Measurements from ENCODE around the gene PPP4R2.

PPP4R2 gene, protein sequence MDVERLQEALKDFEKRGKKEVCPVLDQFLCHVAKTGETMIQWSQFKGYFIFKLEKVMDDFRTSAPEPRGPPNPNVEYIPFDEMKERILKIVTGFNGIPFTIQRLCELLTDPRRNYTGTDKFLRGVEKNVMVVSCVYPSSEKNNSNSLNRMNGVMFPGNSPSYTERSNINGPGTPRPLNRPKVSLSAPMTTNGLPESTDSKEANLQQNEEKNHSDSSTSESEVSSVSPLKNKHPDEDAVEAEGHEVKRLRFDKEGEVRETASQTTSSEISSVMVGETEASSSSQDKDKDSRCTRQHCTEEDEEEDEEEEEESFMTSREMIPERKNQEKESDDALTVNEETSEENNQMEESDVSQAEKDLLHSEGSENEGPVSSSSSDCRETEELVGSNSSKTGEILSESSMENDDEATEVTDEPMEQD

DNA sequence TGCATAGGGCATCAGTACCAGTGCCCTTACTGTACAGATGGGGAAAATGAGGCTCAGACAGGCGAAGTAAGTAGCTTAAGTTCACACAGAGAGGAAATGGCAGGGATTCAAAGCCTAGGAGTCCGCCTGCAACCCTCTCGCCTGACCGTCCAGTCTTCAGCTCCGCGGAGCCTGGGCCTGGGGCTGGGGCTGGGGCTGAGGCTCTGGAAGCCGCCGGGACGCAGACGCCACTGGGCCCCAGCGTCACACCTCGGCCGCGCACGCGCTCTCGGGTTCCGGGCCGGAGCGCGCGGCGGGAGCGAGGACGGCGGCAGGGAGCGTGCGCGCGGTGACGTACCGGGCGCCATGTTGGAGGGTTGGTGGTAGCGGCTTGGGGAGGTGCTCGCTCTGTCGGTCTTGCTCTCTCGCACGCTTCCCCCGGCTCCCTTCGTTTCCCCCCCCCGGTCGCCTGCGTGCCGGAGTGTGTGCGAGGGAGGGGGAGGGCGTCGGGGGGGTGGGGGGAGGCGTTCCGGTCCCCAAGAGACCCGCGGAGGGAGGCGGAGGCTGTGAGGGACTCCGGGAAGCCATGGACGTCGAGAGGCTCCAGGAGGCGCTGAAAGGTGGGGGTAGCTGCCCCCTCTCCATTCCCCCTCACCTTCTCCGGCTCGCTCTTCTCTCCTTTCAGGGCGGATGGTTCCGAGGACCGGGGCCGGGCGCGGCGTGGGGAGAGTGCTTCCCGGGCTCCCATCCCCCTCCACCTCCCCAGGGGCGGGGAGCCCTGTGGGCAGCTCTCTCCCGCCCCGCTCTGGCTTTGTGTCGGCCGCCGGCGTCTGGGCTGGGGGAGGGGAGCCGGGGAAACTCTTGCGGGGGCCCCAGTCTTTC is at the start of gene PPP4R2:
PPP4R2 (plus strand) TSS at position 339 of the 861 bp plus-strand sequence; CDS start at position 566, 227 bp downstream.
- peak; percentile 73 for DNase-seq

DNA sequence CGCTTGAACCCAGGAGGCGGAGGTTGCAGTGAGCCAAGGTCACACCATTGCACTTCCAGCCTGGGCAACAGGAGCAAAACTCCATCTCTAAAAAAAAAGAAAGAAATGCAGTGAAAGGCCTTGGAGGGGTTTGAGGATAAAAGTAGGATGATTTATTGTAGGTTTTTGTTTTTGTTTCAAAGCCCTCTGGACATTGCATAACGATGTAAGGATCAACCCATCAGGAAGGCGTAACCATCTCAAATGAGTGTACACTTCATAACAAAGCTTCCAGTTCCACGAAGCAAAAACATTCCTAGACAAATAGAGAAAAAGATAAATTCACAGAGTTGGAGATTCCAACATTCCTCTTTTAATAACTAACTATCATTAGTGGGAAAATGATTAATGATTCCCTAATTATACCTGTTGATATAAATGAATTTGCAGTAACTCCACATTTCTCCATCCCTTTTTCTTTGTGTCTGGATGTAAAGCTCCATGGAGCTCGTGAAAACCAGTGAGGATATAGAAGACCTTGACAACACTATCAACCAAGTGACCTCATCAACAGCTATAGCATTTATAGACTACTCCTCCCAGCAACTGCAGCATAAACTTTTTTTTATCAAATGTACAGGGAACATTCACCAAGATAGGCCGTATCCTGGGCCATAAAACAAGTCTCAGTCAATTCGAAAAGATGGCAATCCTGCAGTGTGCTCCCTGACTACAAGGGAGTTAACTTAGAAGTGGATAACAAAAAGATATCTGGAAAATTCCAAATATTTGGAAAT is 48.7 kb upstream of the PPP4R2 start:
- DNase-seq: no peak

DNA sequence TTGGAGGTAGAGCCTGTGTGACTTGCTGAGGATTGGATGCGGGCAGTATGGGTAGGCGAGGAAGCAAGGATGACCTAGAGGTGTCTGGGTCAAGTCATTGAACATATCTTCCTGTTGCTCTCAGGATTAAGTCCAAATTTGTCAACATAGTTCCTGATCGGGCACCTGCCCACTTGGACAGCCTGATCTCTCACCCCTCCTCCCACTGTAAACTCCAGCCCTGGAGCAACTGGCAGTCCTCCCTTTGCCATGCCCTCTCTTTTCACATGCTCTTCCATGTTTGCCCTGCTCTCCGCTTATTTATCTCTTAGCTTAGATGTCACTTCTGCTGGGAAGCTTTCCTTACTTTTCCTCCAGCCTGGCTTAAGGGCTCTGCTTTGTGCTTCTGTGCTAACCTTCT is 47.6 kb upstream of the PPP4R2 start:
- DNase-seq: no peak

DNA sequence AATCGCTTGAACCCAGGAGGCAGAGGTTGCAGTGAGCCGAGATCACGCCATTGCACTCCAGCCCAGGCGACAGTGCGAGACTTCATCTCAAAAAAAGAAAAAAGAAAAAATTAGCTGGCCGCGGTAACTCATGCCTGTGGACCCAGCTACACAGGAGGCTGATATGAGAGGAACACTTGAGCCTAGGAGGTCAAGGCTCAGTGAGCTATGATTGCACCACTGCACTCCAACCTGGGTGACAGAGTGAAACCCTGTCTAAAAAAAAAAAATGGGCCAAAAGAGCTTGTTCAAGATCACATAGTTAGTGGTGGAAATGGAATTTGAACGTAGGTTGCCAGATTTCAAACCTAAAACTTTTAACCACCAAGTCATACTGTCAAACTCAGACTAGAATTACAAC is 46.2 kb upstream of the PPP4R2 start:
- DNase-seq: no peak

DNA sequence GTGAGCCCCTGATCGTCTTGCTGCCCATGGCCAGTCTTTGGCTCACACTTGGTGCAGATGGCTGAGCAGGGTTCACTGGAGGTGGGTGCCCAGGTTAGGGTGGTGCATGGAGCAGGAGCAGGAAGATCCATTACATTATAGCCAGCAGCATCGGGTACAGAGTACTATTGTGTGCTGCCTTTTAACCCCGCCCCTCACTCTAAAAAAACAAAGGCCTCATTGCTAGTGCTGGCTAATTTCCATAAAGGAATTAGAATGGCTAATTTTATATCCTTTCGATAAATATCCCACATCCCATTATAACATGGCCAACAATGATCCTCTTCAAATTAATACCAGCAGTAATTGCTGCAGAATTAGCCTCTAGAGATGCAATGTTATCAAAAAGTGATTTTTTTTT is 45.8 kb upstream of the PPP4R2 start:
- peak; percentile 75 for DNase-seq

DNA sequence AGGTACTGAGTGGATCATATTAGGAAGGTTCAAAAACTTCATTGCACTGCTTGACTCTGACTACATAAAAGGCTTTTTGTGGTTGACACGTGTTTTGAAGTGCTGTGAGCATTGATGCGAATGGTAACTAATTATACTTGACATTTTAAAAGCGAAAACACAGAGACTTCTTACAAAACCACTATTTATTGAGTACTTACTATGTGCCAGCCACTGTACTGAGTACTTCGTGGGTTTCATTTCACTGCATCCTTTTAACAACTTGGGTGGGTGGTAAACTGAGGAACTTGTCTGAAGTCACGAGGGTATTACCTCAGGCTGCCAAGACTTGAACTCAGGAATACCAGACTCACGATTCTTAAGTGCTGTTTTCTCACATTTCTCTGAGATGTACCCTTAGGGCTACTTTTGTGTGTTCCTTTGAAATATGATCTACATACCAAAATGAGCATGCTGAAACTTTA is 45.3 kb upstream of the PPP4R2 start:
- DNase-seq: peak; percentile 32

DNA sequence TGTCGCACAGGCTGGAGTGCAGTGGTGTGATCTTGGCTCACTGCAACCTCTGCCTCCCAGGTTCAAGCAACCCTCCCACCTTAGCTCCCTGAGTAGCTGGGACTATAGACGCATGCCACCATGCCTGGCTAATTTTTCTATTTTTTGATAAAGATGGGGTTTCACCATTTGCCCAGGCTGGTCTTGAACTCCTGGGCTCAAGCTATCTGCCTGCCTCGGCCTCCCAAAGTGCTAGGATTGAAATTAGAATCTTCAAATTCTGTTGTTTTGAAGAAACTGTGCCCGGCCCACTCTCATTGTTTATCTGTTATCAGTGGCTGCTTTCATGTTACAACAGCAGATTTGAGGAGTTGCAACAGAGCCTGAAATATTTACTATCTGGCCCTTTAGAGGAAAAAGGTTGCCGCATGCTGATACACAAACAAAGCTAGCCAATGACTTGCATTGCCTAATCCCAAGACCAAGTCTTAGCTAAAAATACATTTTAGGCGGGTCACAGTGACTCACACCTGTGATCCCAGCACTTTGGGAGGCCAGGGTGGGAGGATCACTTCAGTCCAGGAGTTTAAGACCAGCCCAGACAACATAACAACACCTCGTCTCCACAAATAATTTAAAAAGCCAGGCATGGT is 43.2 kb upstream of the PPP4R2 start:
- no peak for DNase-seq

DNA sequence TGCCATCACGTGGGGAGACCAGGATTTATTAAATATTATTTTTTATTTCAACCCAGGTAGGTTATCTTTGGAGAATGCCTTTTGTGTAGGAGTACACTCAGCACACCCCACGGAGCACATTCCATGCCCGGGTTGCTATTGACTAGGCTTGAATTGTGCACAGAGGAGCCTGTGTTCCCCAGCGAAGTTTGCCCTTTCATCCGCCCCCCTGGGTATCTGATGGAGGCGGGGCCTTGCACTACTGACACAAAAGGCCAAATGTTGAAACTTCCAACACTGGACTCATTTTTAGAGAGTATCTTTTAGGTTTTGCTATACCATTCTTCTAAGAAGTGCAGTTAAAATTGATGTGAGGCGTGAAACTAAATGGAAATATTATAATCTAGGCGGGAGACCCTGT is 39.3 kb upstream of the PPP4R2 start:
- no peak for DNase-seq

DNA sequence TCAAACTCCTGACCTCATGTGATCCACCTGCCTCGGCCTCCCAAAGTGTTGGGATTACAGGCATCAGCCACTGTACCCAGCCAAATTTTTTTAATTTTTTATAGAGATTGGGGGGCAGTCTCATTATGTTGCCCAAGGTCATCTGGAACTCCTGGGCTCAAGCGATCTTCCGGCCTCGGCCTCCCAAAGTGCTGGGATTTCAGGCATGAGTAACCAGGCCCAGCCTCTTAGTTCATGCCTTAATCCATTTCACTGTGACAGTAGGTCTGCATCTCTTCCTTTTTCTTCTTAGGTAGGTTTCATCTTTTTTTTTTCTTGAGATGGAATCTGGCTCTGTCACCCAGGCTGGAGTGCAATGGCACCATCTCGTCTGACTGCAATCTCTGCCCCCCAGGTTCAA is 37.3 kb upstream of the PPP4R2 start:
- no peak for DNase-seq

DNA sequence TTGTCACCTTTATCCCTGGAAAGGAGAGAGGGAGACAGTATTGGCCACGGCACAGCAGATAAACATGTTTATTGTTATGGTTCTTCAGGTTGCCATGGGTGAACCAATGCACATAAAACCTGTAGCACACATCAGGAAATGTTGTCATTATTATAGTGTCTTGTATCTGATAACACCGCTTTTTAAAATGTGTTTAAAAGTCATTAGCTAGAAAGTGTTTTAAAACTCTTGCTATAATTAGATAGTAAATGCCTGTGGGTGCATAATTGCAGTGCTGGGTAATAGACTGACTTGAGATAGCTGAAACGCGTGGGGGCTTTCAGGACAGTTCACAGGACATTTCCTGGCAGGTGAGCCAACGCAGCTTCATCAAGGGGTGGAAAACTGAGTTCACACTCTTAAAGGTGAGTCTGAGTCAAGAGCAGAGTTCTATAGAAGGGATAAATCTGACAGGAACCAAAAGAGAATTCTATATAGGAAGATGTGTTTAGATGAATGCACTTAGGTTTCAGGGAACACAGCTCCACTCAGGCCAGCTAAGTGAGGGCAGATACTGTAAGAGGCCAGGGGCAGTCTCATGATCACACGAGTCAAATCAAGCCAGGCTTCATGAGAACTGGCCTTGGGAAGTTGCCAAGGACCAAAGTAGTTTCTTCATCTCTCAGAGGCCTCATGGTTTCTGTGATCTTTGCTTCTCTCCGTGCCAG is 35.6 kb upstream of the PPP4R2 start:
- DNase-seq: no peak

DNA sequence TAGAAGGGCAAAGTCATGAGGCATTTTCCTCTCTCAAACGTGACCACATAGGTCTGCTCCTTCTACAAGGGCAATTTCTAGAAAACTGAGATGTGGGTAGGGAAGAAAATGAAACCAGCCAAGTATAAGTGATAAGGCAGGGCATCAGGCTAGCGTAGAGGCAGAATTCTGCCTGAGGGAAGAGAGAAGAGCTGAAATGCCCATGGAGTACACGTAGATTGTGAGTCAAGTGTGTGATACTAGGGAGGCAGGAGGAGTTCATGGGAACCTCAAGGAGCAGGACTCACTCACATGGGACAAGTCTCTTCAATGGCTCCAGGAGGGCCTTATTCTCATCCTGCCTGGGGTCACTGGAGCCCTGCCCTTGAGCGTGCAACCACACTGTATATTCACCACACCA is 34.9 kb upstream of the PPP4R2 start:
- DNase-seq: no peak

DNA sequence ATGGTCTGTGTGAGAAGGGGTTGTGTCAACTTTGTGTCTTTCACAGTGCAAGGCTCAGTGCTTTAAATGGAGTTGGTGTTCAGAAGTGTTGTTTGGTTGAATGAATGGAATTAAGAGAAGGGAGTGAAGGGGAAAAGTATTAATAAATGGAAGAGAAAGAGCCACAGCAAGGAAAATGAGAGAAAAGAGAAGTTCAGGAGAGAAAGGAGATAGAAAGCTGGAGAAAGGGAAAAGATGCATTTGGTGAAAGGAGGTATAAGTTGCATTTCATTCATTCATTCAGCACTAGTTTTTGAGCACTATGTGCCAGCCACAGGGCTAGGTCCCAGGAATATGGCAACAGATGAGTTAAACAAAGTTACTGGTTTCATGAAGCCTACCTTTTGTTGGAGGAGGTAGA is 34.3 kb upstream of the PPP4R2 start:
- no peak for DNase-seq

DNA sequence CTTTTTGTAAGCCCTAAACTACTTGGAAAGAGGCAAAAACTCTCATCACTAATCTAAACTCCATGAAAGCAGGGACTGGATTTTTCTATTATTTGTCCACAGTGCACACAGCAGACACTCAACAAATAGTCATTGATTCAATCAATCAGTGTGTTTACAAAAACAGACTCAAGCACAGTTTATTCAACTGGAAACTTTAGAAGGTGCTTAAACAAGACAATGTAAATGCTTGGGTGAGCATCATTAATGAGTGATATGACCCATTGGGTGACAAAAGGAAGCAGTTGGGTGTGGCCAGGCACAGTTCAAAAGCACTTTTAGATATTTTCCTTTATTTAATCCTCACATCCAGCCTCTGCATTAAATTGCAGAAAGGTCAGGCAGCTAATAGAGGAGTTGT is 32.0 kb upstream of the PPP4R2 start:
- no peak for DNase-seq

DNA sequence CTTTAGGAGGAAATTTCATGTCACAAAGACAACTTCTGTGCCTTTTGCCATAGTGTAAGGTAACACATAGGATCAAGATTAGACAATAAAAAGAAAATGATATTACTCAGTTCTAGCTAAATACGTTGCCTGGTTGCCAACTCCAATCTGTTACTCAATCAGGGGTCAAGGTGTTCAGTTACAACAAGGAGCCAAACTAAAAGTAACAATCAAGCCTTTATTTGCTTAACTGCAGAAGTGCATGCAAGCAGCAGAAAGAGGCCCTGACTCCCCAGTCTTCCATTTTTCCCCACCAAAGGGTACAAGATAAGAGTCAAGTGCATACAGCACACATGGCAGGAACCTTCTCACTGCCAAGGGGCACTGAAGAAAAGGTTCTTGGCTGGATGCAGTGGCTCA is 28.3 kb upstream of the PPP4R2 start:
- no peak for DNase-seq

DNA sequence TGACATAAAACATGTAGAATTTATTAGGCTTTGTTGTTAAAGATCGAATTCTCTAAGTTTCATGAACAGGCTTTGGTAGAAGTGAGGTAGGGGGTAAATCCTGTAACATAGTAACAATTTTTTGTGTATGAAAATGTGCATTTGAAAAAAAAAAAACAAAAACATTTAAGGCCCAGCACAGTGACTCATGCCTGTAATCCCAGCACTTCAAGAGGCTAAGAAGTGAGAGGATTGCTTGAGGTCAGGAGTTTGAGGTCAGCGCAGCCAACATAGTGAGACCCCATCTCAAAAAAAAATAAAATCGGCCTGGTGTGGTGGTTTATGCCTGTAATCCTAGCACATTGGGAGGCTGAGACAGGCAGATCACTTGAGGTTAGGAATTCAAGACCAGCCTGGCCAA is 26.8 kb upstream of the PPP4R2 start:
- DNase-seq: no peak

DNA sequence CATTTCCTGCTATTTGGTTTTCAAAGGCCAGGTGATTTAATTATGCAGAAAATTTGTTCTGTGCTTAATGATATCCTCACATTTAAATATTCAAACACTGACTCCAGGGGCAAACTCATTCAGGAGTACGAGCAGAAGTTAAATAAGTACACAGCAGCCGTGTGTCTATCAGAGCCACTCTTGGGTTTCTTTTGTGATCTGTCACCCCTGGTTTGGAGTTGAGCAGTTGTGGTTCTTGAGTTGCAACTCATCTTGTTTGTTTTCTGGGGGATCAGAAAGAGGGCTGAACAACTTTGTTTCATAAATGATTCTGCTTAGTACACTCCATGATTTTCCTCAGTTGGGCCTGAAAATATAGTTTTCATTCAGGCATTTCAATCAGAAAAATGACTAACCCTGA is 25.7 kb upstream of the PPP4R2 start:
- no peak for DNase-seq

DNA sequence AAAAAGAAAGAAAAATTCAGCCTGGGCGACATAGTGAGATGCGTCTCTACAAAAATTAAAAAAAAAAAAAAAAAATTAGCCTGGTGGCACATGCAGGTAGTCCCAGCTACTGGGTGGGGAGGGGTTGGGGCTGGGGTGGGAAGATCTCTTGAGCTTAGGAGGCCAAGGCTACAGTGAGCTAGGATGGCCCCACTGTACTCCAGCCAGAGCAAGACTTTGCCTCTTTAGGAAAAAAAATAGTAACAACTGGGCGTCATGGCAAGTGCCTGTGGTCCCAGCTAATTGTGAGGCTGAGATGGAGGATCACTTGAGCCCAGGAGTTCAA is 23.9 kb upstream of the PPP4R2 start:
- no peak for DNase-seq

DNA sequence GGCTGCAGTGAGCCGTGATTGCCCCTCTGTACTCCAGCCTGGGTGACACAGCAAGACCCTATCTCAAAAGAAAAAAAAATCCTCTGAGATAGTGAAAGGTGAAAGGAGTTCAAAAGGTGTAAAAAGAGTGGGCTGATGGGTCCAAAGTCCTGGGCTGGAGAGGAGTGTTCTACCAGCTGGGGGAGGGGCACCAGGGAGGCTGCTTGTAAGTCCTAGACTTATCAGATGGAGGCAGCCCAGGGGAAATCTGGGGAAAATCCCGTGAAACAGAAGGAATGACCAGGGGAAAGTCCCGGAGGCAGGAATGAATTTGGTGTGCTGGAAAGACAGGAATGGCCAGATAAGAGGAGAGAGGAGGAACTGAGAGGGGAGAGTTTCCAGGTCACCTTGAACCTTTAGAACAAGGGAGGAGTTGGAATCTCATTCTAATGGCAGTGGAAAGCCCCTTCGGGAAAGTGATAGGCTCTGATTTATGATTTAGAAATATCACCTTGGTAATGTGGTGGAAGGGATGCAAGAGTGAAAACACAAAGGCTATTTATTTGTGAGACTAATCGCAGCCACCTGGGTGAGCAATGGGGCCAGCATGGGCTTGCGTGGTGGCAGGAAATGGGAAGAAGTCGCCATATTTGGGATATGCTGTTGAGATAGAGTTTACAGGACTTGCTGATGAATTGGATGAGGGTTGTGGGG is 23.4 kb upstream of the PPP4R2 start:
- DNase-seq: no peak

DNA sequence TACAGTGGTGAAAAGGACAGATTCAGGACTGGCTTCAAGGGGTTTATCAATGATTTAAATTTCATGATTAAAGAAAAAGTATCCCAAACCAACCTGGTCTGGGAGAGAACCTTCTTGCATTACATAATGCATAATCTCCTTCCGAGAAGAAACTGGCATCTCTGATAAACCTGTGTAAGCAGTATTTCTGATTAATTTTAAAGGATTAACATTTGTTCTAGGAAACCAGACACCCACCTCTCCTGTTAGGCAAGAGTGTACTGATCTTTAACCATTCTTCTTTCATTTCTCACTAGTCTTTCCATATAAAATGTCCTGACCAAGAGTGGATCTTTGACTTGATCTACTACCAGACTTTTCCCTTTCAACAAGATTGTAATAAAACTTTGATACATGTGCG is 22.8 kb upstream of the PPP4R2 start:
- no peak for DNase-seq

DNA sequence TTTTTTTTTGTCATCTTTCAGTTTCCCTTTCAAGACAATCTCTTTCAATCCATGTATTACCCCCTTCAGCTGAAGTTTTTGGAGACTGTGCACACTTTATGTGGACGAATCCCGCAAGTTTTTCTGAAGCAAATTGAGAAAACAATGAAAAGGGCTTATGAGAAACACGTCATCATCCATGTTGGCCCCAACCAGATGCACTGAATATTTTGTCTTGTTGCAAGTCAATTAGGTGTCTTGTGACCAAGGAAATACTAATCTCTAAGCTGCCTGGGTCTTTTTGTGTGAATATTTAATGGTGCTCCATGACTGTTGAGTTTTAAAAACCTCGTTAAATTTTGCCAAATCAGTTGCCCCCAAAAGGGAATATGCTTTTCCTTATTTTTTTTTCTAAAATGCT is 21.7 kb upstream of the PPP4R2 start:
- DNase-seq: no peak

DNA sequence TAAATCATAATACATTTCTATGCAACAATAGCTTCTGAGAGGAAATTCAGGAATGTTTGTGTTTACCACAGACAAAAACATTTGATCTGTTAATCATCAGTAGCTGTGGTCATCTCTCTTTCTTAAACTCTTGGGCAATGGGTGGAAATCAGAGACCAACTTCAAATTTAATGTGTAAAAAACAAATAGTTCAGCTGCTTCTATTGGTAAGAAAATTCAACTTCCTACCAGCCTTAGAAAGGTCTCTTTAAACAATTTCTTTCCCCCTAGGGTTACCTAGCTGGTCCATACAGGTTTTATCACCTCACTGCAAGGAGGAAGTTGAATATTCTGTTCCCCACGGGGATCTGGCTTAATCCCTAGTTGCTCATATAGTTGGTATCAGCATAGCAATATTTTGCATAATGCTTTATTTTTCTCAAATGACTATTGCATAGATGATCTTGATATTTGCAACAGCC is 20.3 kb upstream of the PPP4R2 start:
- DNase-seq: no peak

Measured in NCI-H1048 (cell line).